ENCODE results near the gene KAZN. TPM values are rescaled to one million over a fixed set of nuclear protein-coding genes. Genes with fewer than 3 reads are reported as not detected.

Gene KAZN
- total RNA-seq, 1 experiment from 2014 or later: 2.4 TPM

DNA sequence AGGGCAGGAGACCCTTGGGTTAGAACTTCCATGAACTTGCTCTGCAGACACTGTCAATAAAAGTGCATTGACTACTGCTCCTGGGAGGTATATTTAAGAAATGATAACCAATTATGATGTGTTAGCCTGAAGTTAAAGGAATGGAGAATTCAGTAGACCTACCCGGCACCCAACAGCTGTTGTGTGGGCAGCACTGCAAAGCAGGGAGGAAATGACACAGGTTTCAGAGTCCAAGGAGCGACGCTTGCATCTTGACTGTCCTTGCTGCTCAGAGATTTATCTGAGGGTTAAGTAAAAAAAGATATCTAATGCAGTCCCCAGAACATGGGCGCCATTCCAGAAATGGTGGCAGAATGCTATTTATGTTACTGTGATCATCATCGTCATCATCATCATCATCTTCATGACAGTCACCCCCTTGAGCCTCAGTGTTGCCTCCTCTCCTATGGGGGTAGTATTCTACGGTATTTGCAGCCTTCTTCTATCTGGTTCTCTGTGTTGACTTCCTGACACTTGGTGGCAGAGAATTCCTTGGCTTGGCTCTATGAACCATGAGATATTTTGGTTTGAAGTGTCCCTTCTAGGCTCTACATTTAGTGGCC, 225.9 kb downstream of the KAZN start:
- Histone ChIP-seq H3K4me3 (ENCODE audit: low read depth, low read length) (no peak overlapping the region), H3K4me1 (no peaks in the 10 kb centered on the region), H3K9me3 (no peaks in the 10 kb centered on the region), H3K36me3 (ENCODE audit: control insufficient read depth, insufficient read depth, low read length) (no peaks in the 10 kb centered on the region), H3K27me3 (replicated peaks; ENCODE audit: control insufficient read depth, insufficient read depth, low read length) (no peaks in the 10 kb centered on the region)
- no TSS peak for BruUV-seq (replicated peaks)
- ChIA-PET POLR2A (no interaction called here), CTCF (no interaction called here)
- Mint-ChIP-seq H3K9me3 (ENCODE audit: unreplicated experiment) (no peaks in the 10 kb centered on the region), H3K27me3 (ENCODE audit: insufficient read depth, unreplicated experiment) (peaks cover 7% of the 10 kb centered on the region), H3K4me1 (ENCODE audit: low read depth, unreplicated experiment) (no peaks in the 10 kb centered on the region), H3K36me3 (ENCODE audit: insufficient read depth, unreplicated experiment) (no peaks in the 10 kb centered on the region), H3K27ac (ENCODE audit: unreplicated experiment) (no peak overlapping the region), H3K4me3 (ENCODE audit: unreplicated experiment) (no peak overlapping the region)
- intact Hi-C loops (cut with micrococcal nuclease; ENCODE audit: unreplicated experiment): no loop called here
- TF ChIP-seq, protein P1, sequence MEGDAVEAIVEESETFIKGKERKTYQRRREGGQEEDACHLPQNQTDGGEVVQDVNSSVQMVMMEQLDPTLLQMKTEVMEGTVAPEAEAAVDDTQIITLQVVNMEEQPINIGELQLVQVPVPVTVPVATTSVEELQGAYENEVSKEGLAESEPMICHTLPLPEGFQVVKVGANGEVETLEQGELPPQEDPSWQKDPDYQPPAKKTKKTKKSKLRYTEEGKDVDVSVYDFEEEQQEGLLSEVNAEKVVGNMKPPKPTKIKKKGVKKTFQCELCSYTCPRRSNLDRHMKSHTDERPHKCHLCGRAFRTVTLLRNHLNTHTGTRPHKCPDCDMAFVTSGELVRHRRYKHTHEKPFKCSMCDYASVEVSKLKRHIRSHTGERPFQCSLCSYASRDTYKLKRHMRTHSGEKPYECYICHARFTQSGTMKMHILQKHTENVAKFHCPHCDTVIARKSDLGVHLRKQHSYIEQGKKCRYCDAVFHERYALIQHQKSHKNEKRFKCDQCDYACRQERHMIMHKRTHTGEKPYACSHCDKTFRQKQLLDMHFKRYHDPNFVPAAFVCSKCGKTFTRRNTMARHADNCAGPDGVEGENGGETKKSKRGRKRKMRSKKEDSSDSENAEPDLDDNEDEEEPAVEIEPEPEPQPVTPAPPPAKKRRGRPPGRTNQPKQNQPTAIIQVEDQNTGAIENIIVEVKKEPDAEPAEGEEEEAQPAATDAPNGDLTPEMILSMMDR (IDR thresholded peaks at IDR 0.05; ENCODE audit: insufficient read depth in 1 of 2, low read depth in 1 of 2, low read length in 1 of 2, severe bottlenecking in 1 of 2, unreplicated experiment in 1 of 2): no peak
- DNase-seq: no peak

GRCh38 chr1:14825396-14825795, 226.9 kb downstream of the KAZN start:
- TF ChIP-seq, protein P1 (IDR thresholded peaks at IDR 0.05; ENCODE audit: insufficient read depth in 1 of 2, low read depth in 1 of 2, low read length in 1 of 2, severe bottlenecking in 1 of 2, unreplicated experiment in 1 of 2): no peak
- no peaks in the 10 kb centered on the region for H3K36me3 ChIP-seq (ENCODE audit: control insufficient read depth, insufficient read depth, low read length)
- no TSS peak for BruUV-seq (replicated peaks)
- H3K9me3 ChIP-seq: no peaks in the 10 kb centered on the region
- intact Hi-C loops (cut with micrococcal nuclease; ENCODE audit: unreplicated experiment): no loop called here
- CTCF ChIA-PET: no interaction called here
- Mint-ChIP-seq H3K9me3 (ENCODE audit: unreplicated experiment) (no peaks in the 10 kb centered on the region), H3K27me3 (ENCODE audit: insufficient read depth, unreplicated experiment) (peaks cover 6% of the 10 kb centered on the region), H3K27ac (ENCODE audit: unreplicated experiment) (no peak overlapping the region), H3K4me3 (ENCODE audit: unreplicated experiment) (no peak overlapping the region), H3K4me1 (ENCODE audit: low read depth, unreplicated experiment) (no peaks in the 10 kb centered on the region), H3K36me3 (ENCODE audit: insufficient read depth, unreplicated experiment) (no peaks in the 10 kb centered on the region)
- no peaks in the 10 kb centered on the region for H3K27me3 ChIP-seq (replicated peaks; ENCODE audit: control insufficient read depth, insufficient read depth, low read length)
- H3K4me1 ChIP-seq: no peaks in the 10 kb centered on the region
- POLR2A ChIA-PET: no interaction called here
- no peak overlapping the region for H3K4me3 ChIP-seq (ENCODE audit: low read depth, low read length)
- DNase-seq: no peak

DNA sequence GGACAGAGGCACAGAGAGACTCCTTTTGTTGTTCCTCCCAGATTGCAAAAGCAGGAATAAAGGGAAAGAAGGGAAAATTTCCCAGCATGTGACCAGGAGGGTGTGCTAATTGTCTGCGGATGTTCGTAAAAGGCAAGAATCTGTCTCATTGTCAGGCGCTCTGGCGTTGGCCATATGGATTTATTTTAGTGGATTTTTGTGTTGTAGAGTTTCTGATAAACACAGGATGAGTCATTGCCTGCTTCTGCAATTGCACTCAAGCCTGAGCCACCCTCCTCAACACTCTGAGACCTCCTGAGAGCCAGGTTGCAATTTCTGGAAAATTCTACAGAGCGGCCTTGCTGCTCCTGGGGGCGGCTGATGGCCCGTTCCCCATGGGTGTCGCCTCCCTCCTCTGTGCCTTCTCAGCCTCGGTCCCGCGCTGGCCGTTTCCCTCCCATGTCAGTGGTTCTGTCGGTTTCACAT, 227.7 kb downstream of the KAZN start:
- DNase-seq: no peak
- Mint-ChIP-seq H3K4me3 (ENCODE audit: unreplicated experiment) (no peak overlapping the region), H3K27ac (ENCODE audit: unreplicated experiment) (no peak overlapping the region), H3K36me3 (ENCODE audit: insufficient read depth, unreplicated experiment) (no peaks in the 10 kb centered on the region), H3K27me3 (ENCODE audit: insufficient read depth, unreplicated experiment) (peaks cover 2% of the 10 kb centered on the region), H3K4me1 (ENCODE audit: low read depth, unreplicated experiment) (no peaks in the 10 kb centered on the region), H3K9me3 (ENCODE audit: unreplicated experiment) (no peaks in the 10 kb centered on the region)
- CTCF ChIA-PET: no interaction called here
- no peak overlapping the region for H3K4me3 ChIP-seq (ENCODE audit: low read depth, low read length)
- H3K9me3 ChIP-seq: no peaks in the 10 kb centered on the region
- POLR2A ChIA-PET: no interaction called here
- H3K27me3 ChIP-seq (replicated peaks; ENCODE audit: control insufficient read depth, insufficient read depth, low read length): no peaks in the 10 kb centered on the region
- TF ChIP-seq, protein P1 (IDR thresholded peaks at IDR 0.05; ENCODE audit: insufficient read depth in 1 of 2, low read depth in 1 of 2, low read length in 1 of 2, severe bottlenecking in 1 of 2, unreplicated experiment in 1 of 2): no peak
- intact Hi-C loops (cut with micrococcal nuclease; ENCODE audit: unreplicated experiment): no loop called here
- H3K4me1 ChIP-seq: no peaks in the 10 kb centered on the region
- no TSS peak for BruUV-seq (replicated peaks)
- H3K36me3 ChIP-seq (ENCODE audit: control insufficient read depth, insufficient read depth, low read length): no peaks in the 10 kb centered on the region

All from Caco-2 (cell line).